Activated CD8-positive, alpha-beta memory T cell treated with anti-CD3 and anti-CD28 coated beads, Interleukin-2, amount 10 ng/mL, durations not matched to agents 7 days and 5 days (primary cell): ENCODE measurements around the gene PHF2. TPM values are rescaled to one million over a fixed set of nuclear protein-coding genes. Genes with fewer than 3 reads are reported as not detected.

Experiments
- ATAC-seq: fragments of 150-1000 bp; cut with Tn5 transposase; one replicate; pipeline ENCODE4 v1.10.0; 2021; ENCODE audit warnings: moderate library complexity
- CTCF ChIA-PET: fragments of 350-600 bp; sonication (Branson Sonifier 250); formaldehyde crosslinking; loops from one replicate; lab custom pipeline; 2021; ENCODE audit warnings: antibody characterized with exemption; lab: Charles Lee
- DNase-seq: peaks from one replicate; pipeline ENCODE4 v3.0.0-alpha.2; 2020
- H3K27ac Mint-ChIP-seq: one replicate; pipeline ENCODE4 v1.8.0; 2021; ENCODE audit warnings: mild to moderate bottlenecking, mixed read lengths
- H3K27me3 Mint-ChIP-seq: one replicate; pipeline ENCODE4 v1.8.0; 2021; ENCODE audit warnings: mixed read lengths
- H3K36me3 Mint-ChIP-seq: one replicate; pipeline ENCODE4 v1.8.0; 2021; ENCODE audit warnings: mild to moderate bottlenecking, mixed read lengths
- H3K4me1 Mint-ChIP-seq: one replicate; pipeline ENCODE4 v1.8.0; 2021; ENCODE audit warnings: mixed read lengths
- H3K4me3 Mint-ChIP-seq: one replicate; pipeline ENCODE4 v1.8.0; 2021; ENCODE audit warnings: mild to moderate bottlenecking, moderate library complexity, mixed read lengths
- H3K9me3 Mint-ChIP-seq: one replicate; pipeline ENCODE4 v1.8.0; 2022; ENCODE audit warnings: low read depth, mixed read lengths
- microRNA-seq: library from miRNA; unstranded; fragments of <30 nt; microRNA quantifications from one replicate; pipeline ENCODE4 v1.2.0, GENCODE V29; 2022
- total RNA-seq, 2 experiments: library from RNA; stranded (reverse); gene quantifications; one replicate each; pipeline ENCODE4 v1.2.3, GENCODE V29; 2021

Gene PHF2
- total RNA-seq, 2 experiments from 2014 or later, result 25.1 to 26.3 TPM

- Mint-ChIP-seq H3K27me3 (no peaks in the 10 kb centered on the region), H3K4me1 (no peaks in the 10 kb centered on the region), H3K27ac (no peak overlapping the region), H3K36me3 (peaks cover 1% of the 10 kb centered on the region), H3K4me3 (no peak overlapping the region), H3K9me3 (no peaks in the 10 kb centered on the region)
- ATAC-seq (no peak), DNase-seq (no peak)
- CTCF ChIA-PET, result no interaction called here
Observed at GRCh38 chr9:93721417-93721965, 145.1 kb downstream of the PHF2 start.

- Mint-ChIP-seq H3K27me3 (peaks cover 2% of the 10 kb centered on the region), H3K36me3 (peaks cover 1% of the 10 kb centered on the region), H3K4me1 (no peaks in the 10 kb centered on the region), H3K4me3 (no peak overlapping the region), H3K27ac (no peak overlapping the region), H3K9me3 (no peaks in the 10 kb centered on the region)
- CTCF ChIA-PET, result no interaction called here
- DNase-seq (no peak), ATAC-seq (no peak)
Observed at GRCh38 chr9:93724852-93725251, 148.5 kb downstream of the PHF2 start.

- Mint-ChIP-seq H3K27ac (no peak overlapping the region), H3K4me3 (no peak overlapping the region), H3K27me3 (peaks cover 2% of the 10 kb centered on the region), H3K9me3 (no peaks in the 10 kb centered on the region), H3K4me1 (no peaks in the 10 kb centered on the region), H3K36me3 (peaks cover 1% of the 10 kb centered on the region)
- ATAC-seq (no peak), DNase-seq (no peak)
- CTCF ChIA-PET, result no interaction called here
Observed at GRCh38 chr9:93725382-93725781, 149.0 kb downstream of the PHF2 start.

GRCh38 chr9:93726147-93726546 lies 149.8 kb downstream of the PHF2 start:
- H3K4me3 Mint-ChIP-seq, result no peak overlapping the region
- H3K27me3 Mint-ChIP-seq, result peaks cover 2% of the 10 kb centered on the region
- peaks cover 2% of the 10 kb centered on the region for H3K9me3 Mint-ChIP-seq
- no peaks in the 10 kb centered on the region for H3K4me1 Mint-ChIP-seq
- no peak for ATAC-seq
- H3K27ac Mint-ChIP-seq, result no peak overlapping the region
- CTCF ChIA-PET, result no interaction called here
- DNase-seq, result no peak
- peaks cover 1% of the 10 kb centered on the region for H3K36me3 Mint-ChIP-seq

Small RNA genes lying within 50 kb of the gene (microRNA-seq; reads per million reads assigned to microRNA genes)
- 1.7 reads per million for gene MIR548AU

Other genes starting within 250 kb of the PHF2 start
- gene FAM120A, start 124.9 kb upstream of the PHF2 start, total RNA-seq, result 100 to 1,000 TPM; 143 to 155 TPM
- 10 to 100 TPM; 36.2 to 41.2 TPM for gene FAM120AOS, start 123.0 kb upstream of the PHF2 start, total RNA-seq